ENCODE data around the gene NKAIN2.
"Not testable (repeated sequence)": the region's sequence is repeated elsewhere in the genome, so short reads cannot be mapped to it uniquely, and the experiment has no call there.

NKAIN2 gene

GRCh38 chr6:124512431-124512830 is 708.8 kb downstream of the NKAIN2 start:
- no peak for DNase-seq (ENCODE audit: low read depth)

DNA sequence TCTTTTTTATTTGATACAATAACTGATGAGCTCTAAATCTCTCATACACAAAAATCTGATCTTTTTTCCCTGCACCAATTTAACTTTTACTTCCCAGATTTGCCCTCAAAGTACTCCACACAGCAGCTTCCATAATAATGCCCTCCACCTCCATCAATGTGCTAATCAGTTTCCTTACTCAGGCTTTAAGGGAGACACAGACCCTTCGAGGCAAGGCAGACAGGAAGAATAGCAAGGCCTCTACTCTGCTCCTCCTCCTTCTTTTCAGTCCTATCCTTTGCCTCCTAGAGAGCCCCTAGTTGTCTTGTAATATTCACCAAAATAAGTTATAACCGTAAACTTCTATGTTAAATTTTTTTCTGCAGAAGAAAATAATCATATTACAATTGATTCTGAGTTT is 713.7 kb downstream of the NKAIN2 start:
- DNase-seq (ENCODE audit: low read depth), result no peak

- no peak for DNase-seq (ENCODE audit: low read depth)
These were observed 716.8 kb downstream of the NKAIN2 start for GRCh38 chr6:124520514-124520913.

- no peak for DNase-seq (ENCODE audit: low read depth)
These were observed 718.7 kb downstream of the NKAIN2 start for GRCh38 chr6:124522335-124522734.

GRCh38 chr6:124524491-124525200 is 721.0 kb downstream of the NKAIN2 start:
- no peak for DNase-seq (ENCODE audit: low read depth)

DNA sequence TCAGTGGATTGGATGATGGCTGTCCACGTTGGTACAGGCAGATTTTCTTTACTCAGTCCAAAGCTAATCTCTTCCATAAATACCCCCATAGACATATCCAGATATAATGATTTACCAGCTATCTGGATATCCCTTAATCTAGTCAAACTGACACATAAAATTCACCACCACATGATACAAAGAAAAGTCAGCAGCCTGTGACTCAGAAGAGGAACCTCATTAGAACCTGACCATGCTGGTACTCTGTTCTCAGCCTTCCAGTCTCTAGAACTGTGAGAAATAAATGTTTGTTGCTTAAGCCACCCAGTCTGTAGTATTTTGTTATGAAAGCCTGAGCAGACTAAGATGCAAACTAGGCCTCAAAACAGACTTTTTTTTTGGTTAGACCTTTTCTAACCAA is 727.3 kb downstream of the NKAIN2 start:
- DNase-seq (ENCODE audit: low read depth), result no peak

GRCh38 chr6:124535299-124535698 is 731.6 kb downstream of the NKAIN2 start:
- no peak for DNase-seq (ENCODE audit: low read depth)

GRCh38 chr6:124535746-124536145 is 732.1 kb downstream of the NKAIN2 start:
- no peak for DNase-seq (ENCODE audit: low read depth)

DNA sequence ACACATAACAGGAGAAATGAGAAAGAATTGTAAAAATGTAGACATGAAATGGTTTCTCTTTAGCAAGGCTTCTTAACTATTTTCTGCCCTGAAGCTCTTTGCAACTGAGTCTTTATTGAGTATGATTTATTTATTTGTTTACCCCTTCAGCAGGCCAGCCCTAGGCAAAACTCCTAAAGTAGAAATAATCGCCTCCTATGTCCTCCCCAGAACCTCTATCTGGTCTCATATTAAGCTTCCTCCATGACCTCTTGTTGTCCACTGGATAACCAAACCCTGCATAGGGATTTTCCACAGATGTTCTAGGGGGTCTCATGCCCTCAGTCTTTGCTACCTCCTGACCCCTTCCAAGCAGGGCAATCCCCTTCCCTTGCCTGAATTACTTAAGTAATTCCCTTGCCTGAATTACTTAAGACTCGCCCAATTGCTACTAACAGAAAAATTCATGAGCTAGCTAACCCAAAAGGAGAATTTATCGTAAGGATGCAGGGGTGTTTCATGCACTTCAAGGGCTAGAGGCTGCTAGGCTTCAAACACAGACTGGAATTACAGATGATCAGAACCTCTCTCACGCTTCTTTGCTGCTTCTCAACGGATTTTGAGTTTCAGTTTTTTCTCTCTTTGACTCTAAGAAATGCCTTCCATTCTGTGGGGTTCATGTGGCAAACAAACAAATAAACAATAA is 732.6 kb downstream of the NKAIN2 start:
- no peak for DNase-seq (ENCODE audit: low read depth)

GRCh38 chr6:124536842-124537191 is 733.2 kb downstream of the NKAIN2 start:
- no peak for DNase-seq (ENCODE audit: low read depth)

DNA sequence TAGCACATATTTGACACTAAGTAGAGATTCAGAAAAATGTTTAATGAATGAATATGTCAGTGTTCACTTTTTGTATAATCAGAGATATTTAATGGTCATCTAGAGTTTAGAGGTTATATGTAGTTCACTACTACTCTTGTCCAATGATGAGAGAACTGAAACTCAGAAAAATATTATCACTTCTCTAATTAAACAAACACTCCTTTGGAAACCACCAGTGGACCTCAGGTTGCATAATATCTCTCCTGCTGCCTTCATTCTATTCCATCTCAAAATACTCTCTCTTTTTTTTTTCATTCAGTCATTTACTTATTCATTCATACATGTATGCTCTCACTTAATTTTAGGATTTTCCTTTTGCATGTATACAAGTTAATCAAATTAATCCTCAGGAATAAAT is 735.4 kb downstream of the NKAIN2 start:
- no peak for DNase-seq (ENCODE audit: low read depth)

GRCh38 chr6:124541573-124541972 is 737.9 kb downstream of the NKAIN2 start:
- DNase-seq (ENCODE audit: low read depth), result no peak

DNA sequence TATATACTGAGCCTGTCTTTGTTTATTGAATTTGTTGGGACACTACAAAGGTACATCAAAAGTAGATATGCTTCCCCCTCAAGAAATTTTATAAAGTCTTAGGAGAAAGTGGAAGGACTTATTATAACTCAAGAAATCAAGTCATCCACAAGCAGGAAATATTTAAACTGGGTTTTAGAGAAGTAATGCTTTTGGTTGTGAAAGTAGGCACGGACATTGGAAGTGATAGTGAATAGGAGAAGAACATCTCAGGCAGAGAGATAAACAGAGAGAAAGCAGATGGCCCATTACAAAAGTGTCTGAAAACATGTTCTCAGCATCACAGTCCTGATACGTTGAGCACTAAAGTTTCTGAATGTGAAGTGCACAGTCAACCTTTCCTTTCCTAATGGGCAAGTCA is 742.9 kb downstream of the NKAIN2 start:
- no peak for DNase-seq (ENCODE audit: low read depth)

GRCh38 chr6:124551711-124552233 is 748.1 kb downstream of the NKAIN2 start:
- no peak for DNase-seq (ENCODE audit: low read depth)

DNA sequence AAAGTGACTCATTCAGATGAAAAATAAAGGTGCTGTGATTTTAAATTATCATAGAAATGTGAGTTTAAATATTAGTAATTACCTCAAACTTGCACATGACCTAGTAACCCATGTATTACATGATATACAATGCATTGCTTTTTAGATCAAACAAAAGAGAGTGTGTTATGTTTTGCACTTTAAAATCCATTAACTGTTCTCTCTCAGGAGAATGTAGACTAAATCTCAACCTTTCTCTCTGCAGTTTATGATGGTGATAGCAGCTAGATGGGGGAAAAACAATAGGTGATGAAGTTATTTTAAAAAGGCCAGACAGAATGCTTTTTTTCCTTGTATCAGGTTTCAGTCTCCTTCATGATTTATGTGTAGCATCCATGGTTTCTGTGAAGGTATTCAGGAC is 754.2 kb downstream of the NKAIN2 start:
- DNase-seq (ENCODE audit: low read depth), result no peak

DNA sequence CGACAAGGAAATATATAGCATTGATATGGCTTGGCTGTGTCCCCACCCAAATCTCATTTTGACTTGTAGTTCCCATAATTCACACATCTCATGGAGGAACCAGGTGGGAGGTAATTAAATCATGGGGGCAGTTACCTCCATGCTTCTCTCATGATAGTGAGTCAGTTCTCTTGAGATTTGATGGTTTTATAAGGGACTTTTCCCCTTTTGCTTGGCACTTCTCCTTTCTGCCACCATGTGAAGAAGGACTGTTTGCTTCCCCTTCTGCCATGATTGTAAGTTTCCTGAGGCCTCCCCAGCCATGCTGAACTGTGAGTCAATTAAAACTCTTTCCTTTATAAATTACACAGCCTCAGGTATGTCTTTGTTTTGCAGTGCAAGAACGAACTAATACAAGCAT is 756.4 kb downstream of the NKAIN2 start:
- DNase-seq (ENCODE audit: low read depth), result not testable (repeated sequence)

DNA sequence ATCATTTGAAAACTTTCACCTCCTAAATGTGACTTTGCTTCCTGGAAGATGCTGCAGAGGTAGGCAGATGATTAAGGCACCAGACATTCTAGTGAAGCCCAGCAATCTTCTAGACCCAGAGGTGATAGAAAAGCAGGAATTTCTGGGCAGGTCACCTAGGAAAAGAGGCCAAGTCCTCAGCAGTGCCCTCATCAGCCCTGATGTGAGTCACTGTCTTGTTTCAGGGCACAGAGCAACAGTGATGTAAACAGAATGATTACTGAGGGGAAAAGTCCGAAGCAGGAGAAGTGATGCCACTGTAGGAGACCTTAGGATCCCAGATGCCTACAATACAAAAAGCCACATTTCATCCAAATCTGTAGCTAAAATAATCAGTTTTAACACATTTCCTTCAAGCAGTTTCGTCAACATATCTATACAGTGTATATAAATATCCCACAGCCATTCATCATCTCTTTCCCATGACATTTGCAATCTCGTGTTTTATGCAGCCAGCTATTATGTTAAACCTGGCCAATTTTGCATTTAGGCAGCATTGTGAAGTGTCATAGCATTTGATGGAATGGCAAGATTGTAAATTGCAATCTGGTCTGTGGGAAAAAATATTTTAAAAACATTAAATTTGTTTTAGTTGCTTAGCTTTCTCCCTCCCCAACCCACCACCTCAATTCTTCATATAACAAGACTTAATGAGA is 757.4 kb downstream of the NKAIN2 start:
- DNase-seq (ENCODE audit: low read depth), result no peak

- DNase-seq (ENCODE audit: low read depth), result no peak
These were observed 758.0 kb downstream of the NKAIN2 start for GRCh38 chr6:124561635-124562130.

DNA sequence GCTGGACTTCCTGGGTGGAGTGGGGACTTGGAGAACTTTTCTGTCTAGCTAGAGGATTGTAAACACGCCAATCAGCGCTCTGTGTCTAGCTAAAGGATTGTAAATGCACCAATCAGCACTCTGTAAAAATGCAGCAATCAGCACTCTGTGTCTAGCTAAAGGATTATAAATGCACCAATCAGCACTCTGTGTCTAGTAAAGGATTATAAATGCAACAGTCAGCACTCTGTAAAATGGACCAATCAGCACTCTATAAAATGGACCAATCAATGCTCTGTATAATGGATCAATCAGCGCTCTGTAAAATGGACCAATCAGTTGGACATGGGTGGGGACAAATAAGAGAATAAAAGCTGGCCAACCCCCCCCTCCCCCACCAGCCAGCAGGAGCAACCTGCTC is 760.5 kb downstream of the NKAIN2 start:
- not testable (repeated sequence) for DNase-seq (ENCODE audit: low read depth)

GRCh38 chr6:124567401-124567800 is 763.7 kb downstream of the NKAIN2 start:
- DNase-seq (ENCODE audit: low read depth), result no peak

DNA sequence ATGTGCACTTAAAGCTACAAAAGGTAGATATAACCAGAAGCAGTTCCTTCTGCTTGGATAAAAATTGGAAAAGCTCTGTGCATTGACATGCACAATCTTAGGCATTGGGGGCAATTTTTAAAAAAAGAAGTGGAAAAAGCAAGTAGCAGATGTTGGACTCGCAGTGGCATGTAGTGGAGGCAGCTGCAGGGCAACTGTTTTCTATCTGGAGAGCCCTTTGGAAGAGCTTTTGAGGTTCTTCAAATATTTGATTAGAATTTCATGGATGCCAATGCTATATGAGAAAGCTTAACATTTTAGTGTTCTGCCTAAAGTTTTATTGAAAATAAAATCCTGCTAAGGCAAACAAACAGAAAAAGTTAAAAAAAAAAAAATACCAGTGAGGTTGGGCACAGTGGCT is 770.3 kb downstream of the NKAIN2 start:
- DNase-seq (ENCODE audit: low read depth), result no peak

DNA sequence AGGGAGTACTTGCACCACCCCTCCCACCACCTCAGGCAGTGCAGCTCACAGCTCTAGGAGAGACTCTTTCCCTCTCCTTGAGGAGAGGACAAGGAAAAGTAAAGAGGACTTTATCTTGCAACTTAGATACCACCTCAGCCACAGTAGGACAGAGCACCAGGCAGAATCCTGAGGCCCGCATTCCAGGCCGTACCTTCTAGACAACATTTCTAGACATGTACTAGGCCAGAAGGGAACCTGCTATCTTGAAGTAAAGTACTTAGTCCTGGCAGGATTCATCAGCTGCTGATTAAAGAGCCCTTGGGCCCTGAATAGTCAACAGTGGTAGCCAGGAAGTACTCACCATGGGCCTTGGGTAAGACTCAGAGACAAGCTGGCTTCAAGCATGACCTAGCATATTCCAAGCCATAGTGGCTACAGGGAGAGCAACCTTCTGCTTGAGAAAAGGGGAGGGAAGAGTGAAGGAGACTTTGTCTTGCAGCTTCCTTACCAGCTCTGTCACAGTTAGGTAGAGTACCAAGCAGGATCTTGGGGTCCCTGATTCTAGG is 774.1 kb downstream of the NKAIN2 start:
- DNase-seq (ENCODE audit: low read depth), result no peak

DNA sequence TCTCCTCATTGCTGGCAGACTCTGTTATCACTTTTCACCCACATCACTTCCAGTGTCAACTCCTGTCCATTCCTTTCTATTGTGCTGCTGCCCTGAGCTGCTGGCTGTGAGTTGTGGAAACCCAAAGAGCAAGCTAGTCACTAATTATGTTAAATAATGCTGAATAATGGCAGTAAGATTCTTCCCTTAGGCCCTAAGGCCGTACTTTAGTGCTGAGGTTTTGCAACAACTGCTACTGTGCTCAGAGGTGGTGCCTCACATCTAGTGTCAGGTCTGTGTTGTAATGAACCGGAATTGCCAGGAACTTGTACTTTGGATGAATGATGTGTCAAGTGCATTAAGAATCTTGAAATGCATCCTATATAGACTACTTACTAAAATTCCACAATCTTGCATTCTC is 786.3 kb downstream of the NKAIN2 start:
- DNase-seq (ENCODE audit: low read depth), result no peak

All from T follicular helper cell (primary cell).